Measurements from ENCODE around the gene SPSB3. TPM values are rescaled to one million over a fixed set of nuclear protein-coding genes. Genes with fewer than 3 reads are reported as not detected.

The SPSB3 gene
- total and polyA plus RNA-seq, 2 of the 4 experiments (the other 2 are of a cell fraction), result 9.1 to 30.8 TPM

GRCh38 chr16:1769402-1770300 lies 12.7 kb downstream of the SPSB3 start (continued):
- TF ChIP-seq, protein P1, sequence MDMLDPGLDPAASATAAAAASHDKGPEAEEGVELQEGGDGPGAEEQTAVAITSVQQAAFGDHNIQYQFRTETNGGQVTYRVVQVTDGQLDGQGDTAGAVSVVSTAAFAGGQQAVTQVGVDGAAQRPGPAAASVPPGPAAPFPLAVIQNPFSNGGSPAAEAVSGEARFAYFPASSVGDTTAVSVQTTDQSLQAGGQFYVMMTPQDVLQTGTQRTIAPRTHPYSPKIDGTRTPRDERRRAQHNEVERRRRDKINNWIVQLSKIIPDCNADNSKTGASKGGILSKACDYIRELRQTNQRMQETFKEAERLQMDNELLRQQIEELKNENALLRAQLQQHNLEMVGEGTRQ (IDR thresholded peaks at IDR 0.05; ENCODE audit: low read depth, low read length), result no peak

- Histone ChIP-seq H4K91ac (ENCODE audit: insufficient read depth, low read depth, low read length) (no peak overlapping the region), H3K9me3 (ENCODE audit: control insufficient read depth, insufficient read depth, low read length) (no peaks in the 10 kb centered on the region), H4K20me1 (ENCODE audit: insufficient read depth, low read length) (peaks cover 25% of the 10 kb centered on the region), H3K4me1 (ENCODE audit: control insufficient read depth, insufficient read depth, low read length) (peaks cover 5% of the 10 kb centered on the region), H2BK5ac (ENCODE audit: low read depth, low read length, poor library complexity, severe bottlenecking) (no peak overlapping the region), H3K36me3 (ENCODE audit: control insufficient read depth, insufficient read depth, low read length) (peaks cover 54% of the 10 kb centered on the region), H2AFZ (replicated peaks; ENCODE audit: low read length, poor library complexity) (no peak overlapping the region), H2AK5ac (ENCODE audit: low read depth, low read length) (no peak overlapping the region), H3K4me3 (ENCODE audit: insufficient read depth, low read depth, low read length) (no peak overlapping the region), H2BK120ac (ENCODE audit: low read depth, low read length) (no peak overlapping the region), H3K9me1 (ENCODE audit: insufficient read depth, low read length) (no peaks in the 10 kb centered on the region), H2BK20ac (ENCODE audit: low read depth, low read length) (no peak overlapping the region), H4K8ac (ENCODE audit: low read depth in 2 of 2, low read length in 2 of 2) (no peak overlapping the region), H3K27me3 (ENCODE audit: control insufficient read depth, insufficient read depth, low read length) (no peaks in the 10 kb centered on the region), H3K9ac (ENCODE audit: low read depth, low read length) (no peak overlapping the region), H4K5ac (ENCODE audit: low read depth, low read length) (no peak overlapping the region), H3K18ac (ENCODE audit: low read depth, low read length) (no peak overlapping the region), H3K4ac (ENCODE audit: low read depth, low read length) (no peak overlapping the region), H3K23ac (ENCODE audit: low read depth, low read length) (no peak overlapping the region), H3K56ac (ENCODE audit: extremely low read depth, insufficient read depth, low read length) (no peak overlapping the region), H2BK15ac (ENCODE audit: low read depth, low read length) (no peak overlapping the region), H3K14ac (replicated peaks; ENCODE audit: low read depth, low read length) (no peak overlapping the region), H2AK9ac (replicated peaks; ENCODE audit: low read depth, low read length, poor library complexity) (no peak overlapping the region), H3K4me2 (ENCODE audit: low read depth, low read length) (no peak overlapping the region), H3K79me1 (ENCODE audit: low read depth in 1 of 2, low read length in 2 of 2) (peaks cover 7 to 32% of the 10 kb centered on the region in 2 experiments; a peak in 3 of 4 replicates), H3K27ac (ENCODE audit: insufficient read depth, low read length) (no peak overlapping the region)
- 88% methylated on average over 6 of the region's 26 CpGs; no CpG with 5 or more reads in 1 of the 2 experiments for WGBS, 2 experiments (ENCODE audit: extremely low coverage in 2 of 2, insufficient read length in 1 of 2)
- ChIA-PET CTCF (no interaction called here), POLR2A (ENCODE audit: unreplicated experiment) (no interaction called here)
- intact Hi-C loops (cut with micrococcal nuclease) (no loop called here), in situ Hi-C loops (cut with MboI; ENCODE audit: low sequenced_read_pairs) (no loop called here), dilution Hi-C loops (cut with HindIII; ENCODE audit: low sequenced_read_pairs, unreplicated experiment) (no loop called here)
- ATAC-seq (ENCODE audit: low read depth) (no peak), DNase-seq (no peak)
- TSS peak; percentile 57 for BruUV-seq (replicated peaks)
- TF ChIP-seq, protein P2, sequence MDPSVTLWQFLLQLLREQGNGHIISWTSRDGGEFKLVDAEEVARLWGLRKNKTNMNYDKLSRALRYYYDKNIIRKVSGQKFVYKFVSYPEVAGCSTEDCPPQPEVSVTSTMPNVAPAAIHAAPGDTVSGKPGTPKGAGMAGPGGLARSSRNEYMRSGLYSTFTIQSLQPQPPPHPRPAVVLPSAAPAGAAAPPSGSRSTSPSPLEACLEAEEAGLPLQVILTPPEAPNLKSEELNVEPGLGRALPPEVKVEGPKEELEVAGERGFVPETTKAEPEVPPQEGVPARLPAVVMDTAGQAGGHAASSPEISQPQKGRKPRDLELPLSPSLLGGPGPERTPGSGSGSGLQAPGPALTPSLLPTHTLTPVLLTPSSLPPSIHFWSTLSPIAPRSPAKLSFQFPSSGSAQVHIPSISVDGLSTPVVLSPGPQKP (IDR thresholded peaks at IDR 0.05; ENCODE audit: borderline replicate concordance, low read depth, low read length), result no peak
- TF ChIP-seq NFE2L2 (IDR thresholded peaks at IDR 0.05; ENCODE audit: low read depth, low read length) (no peak), POLR2A (IDR thresholded peaks at IDR 0.05; ENCODE audit: low read depth, low read length) (no peak), RCOR1 (IDR thresholded peaks at IDR 0.05; ENCODE audit: insufficient replicate concordance, low read length) (no peak), MAFK (IDR thresholded peaks at IDR 0.05; ENCODE audit: low read depth, low read length) (no peak), CEBPB (IDR thresholded peaks at IDR 0.05; ENCODE audit: low read depth, low read length) (no peak), SMC3 (IDR thresholded peaks at IDR 0.05; ENCODE audit: low read depth, low read length) (no peak), BHLHE40 (IDR thresholded peaks at IDR 0.05; ENCODE audit: low read depth, low read length) (no peak), MXI1 (IDR thresholded peaks at IDR 0.05; ENCODE audit: borderline replicate concordance, low read depth, low read length) (no peak), CHD1 (IDR thresholded peaks at IDR 0.05; ENCODE audit: low read depth, low read length) (no peak), RAD21 (IDR thresholded peaks at IDR 0.05; ENCODE audit: low read length) (no peak)
- TF ChIP-seq, protein P1 (IDR thresholded peaks at IDR 0.05; ENCODE audit: low read depth, low read length), result no peak
These were observed 13.5 kb downstream of the SPSB3 start for GRCh38 chr16:1768767-1769401.

All from IMR-90 (cell line).